K562 (cell line): ENCODE measurements around the gene SLC25A1. TPM values are rescaled to one million over a fixed set of nuclear protein-coding genes. Genes with fewer than 3 reads are reported as not detected.

ENCODE experiments used
- CTCFL ChIP-seq: IDR thresholded peaks from 2 replicates; pipeline ENCODE4 v1.6.1; 2011; ENCODE audit warnings: borderline replicate concordance, low read depth, mild to moderate bottlenecking, moderate library complexity, low read length; ENCODE audit not compliant: insufficient read depth, poor library complexity, severe bottlenecking
- DMBX1 ChIP-seq: fragments of 250-450 bp; sonication (Bioruptor Pico); IDR thresholded peaks from 2 replicates; pipeline ENCODE4 v1.8.0; 2022; ENCODE audit warnings: inconsistent platforms, mild to moderate bottlenecking, moderate library complexity, borderline replicate concordance
- E2F1 ChIP-seq: sonication (generic); formaldehyde crosslinking; IDR thresholded peaks from 2 replicates; pipeline ENCODE4 v1.8.1; 2023; ENCODE audit warnings: mild to moderate bottlenecking, missing genetic modification reagents, moderate library complexity
- GATAD2A ChIP-seq: fragments of 450-650 bp; IDR thresholded peaks from 2 replicates; pipeline ENCODE4 v1.6.1; 2017
- IRF2 ChIP-seq: sonication (generic); formaldehyde crosslinking; IDR thresholded peaks from 2 replicates; pipeline ENCODE4 v1.8.1; 2022; ENCODE audit warnings: mild to moderate bottlenecking, missing genetic modification reagents
- MAFF ChIP-seq: IDR thresholded peaks from 2 replicates; pipeline ENCODE4 v1.6.1; 2012; ENCODE audit warnings: low read length, improper control_type of control experiment
- NBN ChIP-seq: fragments of 450-650 bp; IDR thresholded peaks from 2 replicates; pipeline ENCODE4 v1.6.1; 2016; ENCODE audit warnings: low read depth, mild to moderate bottlenecking
- REST ChIP-seq, 2 experiments: fragments of 450-650 bp; formaldehyde crosslinking in 1 of 2; IDR thresholded peaks; 2 replicates each; pipeline versions ENCODE4 v1.4.0 to v1.6.1; 2014 to 2020; ENCODE audit warnings: mild to moderate bottlenecking in 2 of 2, borderline replicate concordance in 1 of 2, low read depth in 1 of 2
- YY1 ChIP-seq, 3 experiments: IDR thresholded peaks; 2 replicates each; pipeline ENCODE4 v1.6.1; 2011; ENCODE audit warnings: low read length in 2 of 3, mild to moderate bottlenecking in 2 of 3, moderate library complexity in 2 of 3, borderline replicate concordance in 1 of 3, control low read depth in 1 of 3, low read depth in 1 of 3; ENCODE audit not compliant: insufficient read depth in 3 of 3, insufficient replicate concordance in 2 of 3, control insufficient read depth in 1 of 3, insufficient read length in 1 of 3; ENCODE audit errors: extremely low read depth in 1 of 3
- ZNF124 ChIP-seq: sonication (generic); formaldehyde crosslinking; IDR thresholded peaks from 2 replicates; pipeline ENCODE4 v1.8.1; 2022; ENCODE audit warnings: missing genetic modification reagents
- ZNF280B ChIP-seq: fragments of 250-450 bp; sonication (Bioruptor Pico); IDR thresholded peaks from 2 replicates; pipeline ENCODE4 v1.5.1; 2021; ENCODE audit warnings: mild to moderate bottlenecking
- ZNF77 ChIP-seq: fragments of 250-450 bp; sonication (Bioruptor Pico); IDR thresholded peaks from 2 replicates; pipeline ENCODE4 v1.5.0; 2020
- polyA plus RNA-seq, 8 experiments: library from polyadenylated mRNA; depleted of rRNA in 4 of 8; stranded (reverse) in 5 of 8; unstranded in 3 of 8; fragments of >200 nt; fragmentation: Nextera tagmentation in 2 of 8; fragmentation: Illumina TruSeq in 1 of 8; extraction: Ambion mirVana in 2 of 8; extraction: Trizol in 1 of 8; gene quantifications; 2 replicates each; pipeline versions ENCODE4 v1.2.1 to v1.2.3, GENCODE V29; 2011 to 2014; ENCODE audit warnings: inconsistent platforms in 1 of 8, missing spikeins in 1 of 8
- total RNA-seq, 7 experiments: library from RNA; depleted of rRNA in 6 of 7; stranded (reverse); fragments of >200 nt in 6 of 7; fragmentation: Illumina TruSeq in 2 of 7; extraction: Trizol in 2 of 7; gene quantifications; 2 replicates each; pipeline versions ENCODE4 v1.2.1 to v1.2.3, GENCODE V29; 2011 to 2021; ENCODE audit warnings: low replicate concordance in 1 of 7

Gene SLC25A1
- total and polyA plus RNA-seq, 9 of the 15 experiments (the other 6 are each of a cell fraction or from before 2014, with no cell fraction given) = 11.0 to 408 (median 110) TPM

GRCh38 chr22:19178657-19179496 lies at the start of gene SLC25A1 (continued):
- TF ChIP-seq IRF2 = no peak
- peak; percentile 44; the same call in 1 of the 2 replicates for TF ChIP-seq DMBX1 (CRISPR knock-in tag)
- TF ChIP-seq YY1 (IDR thresholded peaks at IDR 0.05; ENCODE audit: borderline replicate concordance in 1 of 3, control insufficient read depth in 1 of 3, extremely low read depth in 1 of 3, insufficient read depth in 3 of 3, insufficient read length in 1 of 3, insufficient replicate concordance in 2 of 3, low read depth in 1 of 3, low read length in 2 of 3) = peak in 1 of 3 experiments; percentile 71
- peak; percentile 45; the same call in 1 of the 2 replicates for TF ChIP-seq E2F1 (CRISPR knock-in tag)
- TF ChIP-seq ZNF280B (CRISPR knock-in tag) = 0 out of 2 replicates have a peak, but pooled peaks have one; percentile 63
- no peak for TF ChIP-seq ZNF77 (CRISPR knock-in tag)
- TF ChIP-seq REST (IDR thresholded peaks at IDR 0.05; ENCODE audit: borderline replicate concordance) = no peak
- TF ChIP-seq REST (CRISPR knock-in tag; IDR thresholded peaks at IDR 0.05; ENCODE audit: low read depth) = peak; percentile 79; the same call in 1 of the 2 replicates
- TF ChIP-seq GATAD2A = no peak
- no peak for TF ChIP-seq ZNF124 (CRISPR knock-in tag)
- no peak for TF ChIP-seq MAFF
- TF ChIP-seq NBN = no peak
- TF ChIP-seq CTCFL = no peak
